MCF 10A (cell line): ENCODE results near the gene KCNQ5. TPM values are rescaled to one million over a fixed set of nuclear protein-coding genes. Genes with fewer than 3 reads are reported as not detected.

Experiments
- BruUV-seq: library from RNA; stranded (reverse); fragments of 400-500 nt; replicated peaks from 2 replicates; lab custom pipeline; 2021; lab: Mats Ljungman, UMichigan
- CTCF ChIA-PET: fragments of 300-600 bp; sonication (Branson Sonifier 250); formaldehyde crosslinking; extraction: SDS; loops from one replicate; lab custom pipeline; 2021; ENCODE audit warnings: antibody characterized with exemption, inconsistent platforms; lab: Yijun Ruan, JAX
- POLR2A ChIA-PET: fragments of 300-600, 350-650 bp; sonication (Branson Sonifier 250); formaldehyde crosslinking; extraction: SDS; loops from one replicate; lab custom pipeline; 2020; ENCODE audit warnings: antibody characterized with exemption, inconsistent platforms; lab: Yijun Ruan, JAX
- DNase-seq: peaks from one replicate; pipeline ENCODE4 v3.0.0-alpha.2; 2018; ENCODE audit not compliant: unreplicated experiment
- H3K27ac Mint-ChIP-seq: one replicate; pipeline ENCODE4 v1.8.0; 2022; ENCODE audit warnings: mild to moderate bottlenecking, low read depth, mixed read lengths; ENCODE audit not compliant: unreplicated experiment
- H3K27me3 Mint-ChIP-seq: one replicate; pipeline ENCODE4 v1.8.0; 2022; ENCODE audit warnings: mixed read lengths; ENCODE audit not compliant: insufficient read depth, unreplicated experiment
- H3K36me3 Mint-ChIP-seq: one replicate; pipeline ENCODE4 v1.8.0; 2022; ENCODE audit warnings: mild to moderate bottlenecking, moderate library complexity, mixed read lengths; ENCODE audit not compliant: insufficient read depth, unreplicated experiment
- H3K4me1 Mint-ChIP-seq: one replicate; pipeline ENCODE4 v1.8.0; 2022; ENCODE audit warnings: mixed read lengths; ENCODE audit not compliant: insufficient read depth, unreplicated experiment
- H3K4me3 Mint-ChIP-seq: one replicate; pipeline ENCODE4 v1.8.0; 2022; ENCODE audit warnings: mild to moderate bottlenecking, moderate library complexity, mixed read lengths; ENCODE audit not compliant: unreplicated experiment
- H3K9me3 Mint-ChIP-seq: one replicate; pipeline ENCODE4 v1.8.0; 2022; ENCODE audit warnings: mixed read lengths; ENCODE audit not compliant: unreplicated experiment
- intact Hi-C: fragments of 100-400 bp; cut with micrococcal nuclease; formaldehyde crosslinking; loops from 2 replicates; pipeline ENCODE4 v1.14.1; 2022
- total RNA-seq: library from RNA; stranded (reverse); gene quantifications from 2 replicates; pipeline ENCODE4 v1.2.3, GENCODE V29; 2022
- TF ChIP-seq, protein P1 (sequence below): fragments of 200-600 bp; IDR thresholded peaks from one replicate; pipeline ENCODE4 v1.8.0; 2022; ENCODE audit warnings: antibody characterized with exemption, mild to moderate bottlenecking; ENCODE audit not compliant: unreplicated experiment

KCNQ5 gene
- total RNA-seq, 1 experiment from 2014 or later: 10.3 TPM

DNA sequence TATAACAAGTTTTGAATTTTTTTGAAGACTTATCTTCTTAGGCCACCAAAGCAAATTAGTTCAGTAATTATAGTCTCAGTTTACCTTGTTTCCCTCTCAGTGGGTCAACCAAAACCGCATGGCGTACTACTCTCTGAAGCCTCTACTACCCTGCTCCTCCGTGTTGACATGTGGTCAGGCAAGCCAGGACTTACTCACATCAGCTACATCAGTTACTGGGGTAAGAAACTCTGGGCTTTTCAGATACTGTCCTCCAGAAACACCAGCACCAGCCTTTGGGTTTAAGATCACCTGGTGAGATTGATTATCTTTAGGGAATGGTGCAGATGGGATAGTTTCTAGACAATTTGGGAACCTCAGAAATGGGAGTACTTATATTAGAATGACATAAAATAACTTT, 55.1 kb downstream of the KCNQ5 start:
- TF ChIP-seq, protein P1, sequence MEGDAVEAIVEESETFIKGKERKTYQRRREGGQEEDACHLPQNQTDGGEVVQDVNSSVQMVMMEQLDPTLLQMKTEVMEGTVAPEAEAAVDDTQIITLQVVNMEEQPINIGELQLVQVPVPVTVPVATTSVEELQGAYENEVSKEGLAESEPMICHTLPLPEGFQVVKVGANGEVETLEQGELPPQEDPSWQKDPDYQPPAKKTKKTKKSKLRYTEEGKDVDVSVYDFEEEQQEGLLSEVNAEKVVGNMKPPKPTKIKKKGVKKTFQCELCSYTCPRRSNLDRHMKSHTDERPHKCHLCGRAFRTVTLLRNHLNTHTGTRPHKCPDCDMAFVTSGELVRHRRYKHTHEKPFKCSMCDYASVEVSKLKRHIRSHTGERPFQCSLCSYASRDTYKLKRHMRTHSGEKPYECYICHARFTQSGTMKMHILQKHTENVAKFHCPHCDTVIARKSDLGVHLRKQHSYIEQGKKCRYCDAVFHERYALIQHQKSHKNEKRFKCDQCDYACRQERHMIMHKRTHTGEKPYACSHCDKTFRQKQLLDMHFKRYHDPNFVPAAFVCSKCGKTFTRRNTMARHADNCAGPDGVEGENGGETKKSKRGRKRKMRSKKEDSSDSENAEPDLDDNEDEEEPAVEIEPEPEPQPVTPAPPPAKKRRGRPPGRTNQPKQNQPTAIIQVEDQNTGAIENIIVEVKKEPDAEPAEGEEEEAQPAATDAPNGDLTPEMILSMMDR: no peak
- Mint-ChIP-seq H3K36me3 (no peaks in the 10 kb centered on the region), H3K9me3 (no peaks in the 10 kb centered on the region), H3K27me3 (no peaks in the 10 kb centered on the region), H3K27ac (no peak overlapping the region), H3K4me3 (no peak overlapping the region), H3K4me1 (no peaks in the 10 kb centered on the region)
- no TSS peak for BruUV-seq
- CTCF ChIA-PET: no interaction called here
- no peak for DNase-seq
- POLR2A ChIA-PET: no interaction called here
- intact Hi-C loops: no loop called here

DNA sequence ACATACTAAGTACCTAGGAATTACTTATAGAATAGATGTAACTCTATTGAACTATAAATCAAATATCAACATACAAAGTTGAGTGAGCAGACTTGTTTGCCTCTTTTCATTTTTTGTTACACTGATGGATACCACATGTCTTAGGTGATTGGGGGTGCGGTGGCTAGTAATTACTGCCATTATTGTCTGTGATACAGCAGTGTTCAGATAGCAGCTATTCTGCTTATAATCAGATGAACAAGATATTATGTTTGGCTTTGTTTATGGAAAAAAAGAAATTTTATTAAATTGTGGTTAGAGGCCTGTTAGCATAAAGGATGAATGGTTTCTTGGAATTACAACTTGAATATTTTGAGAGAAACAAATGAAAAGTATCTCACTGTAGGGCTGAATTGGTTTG, 55.9 kb downstream of the KCNQ5 start:
- Mint-ChIP-seq H3K27ac (no peak overlapping the region), H3K27me3 (no peaks in the 10 kb centered on the region), H3K36me3 (no peaks in the 10 kb centered on the region), H3K4me3 (no peak overlapping the region), H3K9me3 (peaks cover 7% of the 10 kb centered on the region), H3K4me1 (no peaks in the 10 kb centered on the region)
- ChIA-PET CTCF (no interaction called here), POLR2A (no interaction called here)
- BruUV-seq: no TSS peak
- intact Hi-C loops: no loop called here
- TF ChIP-seq, protein P1: no peak
- DNase-seq: no peak

DNA sequence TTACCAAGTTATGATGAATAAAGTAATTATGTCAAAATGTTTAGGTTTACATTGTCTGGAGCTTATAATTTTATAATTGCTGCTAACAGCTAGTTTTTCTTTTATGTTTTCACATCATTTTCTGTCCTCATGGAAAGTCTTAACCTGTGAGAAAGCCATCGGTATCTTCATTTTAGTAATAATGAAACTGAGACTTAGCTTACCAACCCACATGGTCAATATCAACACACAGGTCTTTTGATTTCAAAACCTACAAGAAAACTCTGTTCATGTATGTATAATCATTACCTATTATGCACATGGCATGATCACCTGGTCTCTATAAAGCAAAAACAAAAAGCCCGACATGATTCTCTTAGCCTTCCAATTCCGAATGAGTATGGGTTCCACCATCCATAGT, 61.9 kb downstream of the KCNQ5 start:
- no TSS peak for BruUV-seq
- Mint-ChIP-seq H3K36me3 (no peaks in the 10 kb centered on the region), H3K4me3 (no peak overlapping the region), H3K27me3 (no peaks in the 10 kb centered on the region), H3K27ac (no peak overlapping the region), H3K4me1 (peaks cover 5% of the 10 kb centered on the region), H3K9me3 (peaks cover 7% of the 10 kb centered on the region)
- ChIA-PET CTCF (no interaction called here), POLR2A (interaction anchor here (0.6 to 0.7 kb wide), 3 partner anchors 16 to 957 kb away, joined by 3 to 4 read pairs (median 3); no protein-coding TSS in a partner anchor)
- TF ChIP-seq, protein P1: no peak
- DNase-seq: no peak
- intact Hi-C loops: no loop called here

DNA sequence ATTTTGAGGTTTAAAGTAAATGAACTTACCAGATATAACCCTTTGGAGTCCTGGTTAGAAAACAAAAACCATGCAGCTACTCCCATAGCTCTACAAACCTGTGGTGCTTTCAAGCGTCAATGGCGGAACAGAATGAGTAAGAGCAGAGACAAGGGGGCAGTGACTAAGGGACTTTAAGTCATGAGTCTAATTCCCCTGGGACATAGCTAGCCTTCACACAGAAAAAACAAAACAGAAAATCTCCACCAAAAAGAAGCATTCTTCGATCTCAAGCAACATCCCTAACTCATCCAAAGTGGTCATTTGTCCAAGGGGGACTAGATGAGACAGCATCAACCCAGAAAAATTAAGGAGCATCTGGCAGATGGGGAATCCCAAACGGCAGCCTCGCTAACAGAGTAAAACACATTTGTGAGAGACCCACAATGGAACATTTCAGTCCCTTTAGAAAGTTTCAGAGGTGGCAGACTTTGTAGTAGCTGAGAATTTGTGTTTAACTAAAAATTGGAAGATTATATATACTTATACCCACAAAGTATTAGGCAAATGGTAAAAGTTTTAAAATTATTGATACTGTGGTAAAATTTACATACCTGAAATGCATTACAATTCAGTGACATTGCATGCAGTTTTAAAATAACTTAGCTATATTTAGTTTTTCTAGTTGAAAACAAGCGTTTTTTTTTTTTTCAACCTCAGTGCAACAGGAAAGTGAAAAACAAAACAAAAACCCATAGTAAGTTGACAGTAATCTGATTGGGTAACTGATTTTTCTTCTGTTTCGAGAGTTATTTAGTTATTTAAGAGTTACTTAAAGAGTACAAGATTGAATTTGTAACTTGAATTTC, 67.5 kb downstream of the KCNQ5 start:
- TF ChIP-seq, protein P1: no peak
- ChIA-PET CTCF (interaction anchor here (0.6 to 1.3 kb wide), 4 partner anchors 66 to 571 kb away, joined by 3 to 5 read pairs (median 4); no protein-coding TSS in a partner anchor), POLR2A (interaction anchor here (0.6 kb wide), 1 partner anchor 36 kb away, joined by 3 read pairs; no protein-coding TSS in a partner anchor)
- no TSS peak for BruUV-seq
- DNase-seq: no peak
- Mint-ChIP-seq H3K27ac (no peak overlapping the region), H3K4me1 (peaks cover 5% of the 10 kb centered on the region), H3K27me3 (no peaks in the 10 kb centered on the region), H3K9me3 (no peaks in the 10 kb centered on the region), H3K36me3 (no peaks in the 10 kb centered on the region), H3K4me3 (no peak overlapping the region)
- intact Hi-C loops: no loop called here
